Activated CD4-positive, alpha-beta T cell treated with anti-CD3 and anti-CD28 coated beads, Interleukin-2, amount 50 U/mL, for 4 hours (primary cell): ENCODE measurements around the gene ANKIB1.
"Not testable (repeated sequence)": the region's sequence is repeated elsewhere in the genome, so short reads cannot be mapped to it uniquely, and the experiment has no call there.

ENCODE experiments used
- DNase-seq, 2 experiments: peaks; one replicate each; pipeline ENCODE4 v3.0.0-alpha.2; 2020

Gene ANKIB1

GRCh38 chr7:92331508-92331907, 85.7 kb downstream of the ANKIB1 start:
- DNase-seq, result no peak

- no peak for DNase-seq
These were observed 87.0 kb downstream of the ANKIB1 start for GRCh38 chr7:92332782-92333181.

- no peak for DNase-seq
These were observed 88.1 kb downstream of the ANKIB1 start for GRCh38 chr7:92333866-92334265.

GRCh38 chr7:92335574-92335973, 89.8 kb downstream of the ANKIB1 start:
- DNase-seq, result no peak

GRCh38 chr7:92336662-92337340, 91.0 kb downstream of the ANKIB1 start:
- no peak for DNase-seq

- no peak for DNase-seq
These were observed 94.2 kb downstream of the ANKIB1 start for GRCh38 chr7:92340016-92340415.

- no peak for DNase-seq
These were observed 97.9 kb downstream of the ANKIB1 start for GRCh38 chr7:92343714-92344113.

GRCh38 chr7:92352009-92352408, 106.2 kb downstream of the ANKIB1 start:
- DNase-seq, result no peak

- no peak for DNase-seq
These were observed 108.4 kb downstream of the ANKIB1 start for GRCh38 chr7:92354214-92354613.

- no peak for DNase-seq
These were observed 110.6 kb downstream of the ANKIB1 start for GRCh38 chr7:92356406-92356805.

GRCh38 chr7:92357260-92357659, 111.5 kb downstream of the ANKIB1 start:
- DNase-seq, result no peak

GRCh38 chr7:92359179-92359578, 113.4 kb downstream of the ANKIB1 start:
- not testable (repeated sequence) for DNase-seq

- DNase-seq, result no peak
These were observed 114.0 kb downstream of the ANKIB1 start for GRCh38 chr7:92359801-92360200.

GRCh38 chr7:92360387-92360786, 114.6 kb downstream of the ANKIB1 start:
- no peak for DNase-seq

- no peak for DNase-seq
These were observed 116.4 kb downstream of the ANKIB1 start for GRCh38 chr7:92362131-92362530.

GRCh38 chr7:92366730-92367129, 121.0 kb downstream of the ANKIB1 start:
- DNase-seq, result no peak

- no peak for DNase-seq
These were observed 123.0 kb downstream of the ANKIB1 start for GRCh38 chr7:92368741-92369140.

- no peak for DNase-seq
These were observed 129.2 kb downstream of the ANKIB1 start for GRCh38 chr7:92375013-92375412.

GRCh38 chr7:92391071-92391470, 145.3 kb downstream of the ANKIB1 start:
- no peak for DNase-seq

- DNase-seq, result no peak
These were observed 151.8 kb downstream of the ANKIB1 start for GRCh38 chr7:92397542-92397941.

- DNase-seq, result no peak
These were observed 154.2 kb downstream of the ANKIB1 start for GRCh38 chr7:92400013-92400412.

- no peak for DNase-seq
These were observed 157.4 kb downstream of the ANKIB1 start for GRCh38 chr7:92402920-92403759.

- DNase-seq, result no peak
These were observed 157.9 kb downstream of the ANKIB1 start for GRCh38 chr7:92403760-92404074.

- peak in 1 of 2 experiments; percentile 16 for DNase-seq
These were observed 158.4 kb downstream of the ANKIB1 start for GRCh38 chr7:92404170-92404614.
